ENCODE measurements around the gene ADRB1. TPM values are rescaled to one million over a fixed set of nuclear protein-coding genes. Genes with fewer than 3 reads are reported as not detected.

The ADRB1 gene
- total RNA-seq, result under 1 TPM; 0.09 to 0.90 (median 0.30) TPM
- 0.35 TPM for total RNA-seq (2013)
- 0 to 0.92 (median 0.31) reads per million in 29 experiments for total RNA-seq

DNA sequence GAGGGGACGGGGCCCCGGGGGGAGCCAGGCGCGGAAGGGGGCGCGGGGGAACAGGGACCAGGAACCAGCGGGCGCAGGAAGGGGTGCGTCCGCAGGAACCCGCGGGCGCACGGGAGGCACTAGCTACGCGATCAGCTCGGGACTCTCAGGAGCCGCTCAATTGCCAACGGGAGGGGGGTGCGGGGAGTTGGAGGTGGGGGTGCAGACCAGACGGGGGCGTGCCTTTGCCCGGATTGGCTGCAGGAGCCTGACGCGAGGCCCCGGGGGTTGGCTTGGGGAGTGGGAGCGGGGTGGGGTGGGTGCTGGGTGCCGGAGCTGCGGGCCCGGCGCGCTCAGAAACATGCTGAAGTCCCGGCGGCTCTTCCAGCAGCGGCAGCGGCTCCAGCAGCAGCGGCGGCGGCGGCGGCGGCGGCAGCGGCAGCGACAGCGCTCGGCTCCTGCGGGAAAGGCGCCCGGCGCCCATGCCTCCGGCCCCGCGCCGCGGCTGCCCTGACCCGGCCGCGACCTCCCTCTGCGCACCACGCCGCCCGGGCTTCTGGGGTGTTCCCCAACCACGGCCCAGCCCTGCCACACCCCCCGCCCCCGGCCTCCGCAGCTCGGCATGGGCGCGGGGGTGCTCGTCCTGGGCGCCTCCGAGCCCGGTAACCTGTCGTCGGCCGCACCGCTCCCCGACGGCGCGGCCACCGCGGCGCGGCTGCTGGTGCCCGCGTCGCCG is at the start of gene ADRB1:
TSS of gene ADRB1 (plus strand) at position 335 of the 715 bp plus-strand sequence. CDS start at position 602, 267 bp downstream.
- Mint-ChIP-seq H3K9me3 (no peaks in the 10 kb centered on the region), H3K27ac (peak within 1 kb of the TSS in 1 of 2 donors; percentile 71), H3K36me3 (no peaks in the 10 kb centered on the region), H3K4me3 (peak within 1 kb of the TSS; percentile 70 to 80 (median 73)), H3K4me1 (peaks cover 13 to 22% (median 15%) of the 10 kb centered on the region in 3 donors), H3K27me3 (peaks cover 62 to 63% of the 10 kb centered on the region in 2 donors)
- H3K9me3 ChIP-seq, result no peaks in the 10 kb centered on the region
- H3K4me3 ChIP-seq (ENCODE audit: control insufficient read depth in 1 of 2, extremely low read depth in 1 of 2, low read length in 1 of 2), result peak within 1 kb of the TSS; percentile 34 to 77
- no peak within 1 kb of the TSS for H3K27ac ChIP-seq (ENCODE audit: low read length)
- DNase-seq (peak in 17 of 35 experiments; percentile 1 to 51 (median 20)), ATAC-seq (replicated peaks in 1 of 4) (peak; percentile 30 to 72 (median 42))
- POLR2A ChIA-PET, result interaction anchor here in 1 of 2 donors (0.6 kb wide), 1 partner anchor 29 kb away, joined by 3 read pairs; no protein-coding TSS in a partner anchor
- CTCF ChIA-PET, result no interaction called here
- no peaks in the 10 kb centered on the region for H3K36me3 ChIP-seq (ENCODE audit: control insufficient read depth in 2 of 2, extremely low read depth in 1 of 2, insufficient read depth in 1 of 2, low read length in 1 of 2)
- peaks cover 11 to 27% of the 10 kb centered on the region in 2 experiments for H3K4me1 ChIP-seq (ENCODE audit: control insufficient read depth in 1 of 2, extremely low read depth in 1 of 2, insufficient read depth in 2 of 2, low read length in 2 of 2)
- WGBS (ENCODE audit: insufficient coverage), result 2% methylated on average over 87 of the region's 90 CpGs
- peaks cover 12 to 28% of the 10 kb centered on the region in 2 experiments for H3K27me3 ChIP-seq (replicated peaks in 1 of 2; ENCODE audit: control insufficient read depth in 2 of 2, extremely low read depth in 1 of 2, insufficient read depth in 2 of 2, low read length in 1 of 2)

DNA sequence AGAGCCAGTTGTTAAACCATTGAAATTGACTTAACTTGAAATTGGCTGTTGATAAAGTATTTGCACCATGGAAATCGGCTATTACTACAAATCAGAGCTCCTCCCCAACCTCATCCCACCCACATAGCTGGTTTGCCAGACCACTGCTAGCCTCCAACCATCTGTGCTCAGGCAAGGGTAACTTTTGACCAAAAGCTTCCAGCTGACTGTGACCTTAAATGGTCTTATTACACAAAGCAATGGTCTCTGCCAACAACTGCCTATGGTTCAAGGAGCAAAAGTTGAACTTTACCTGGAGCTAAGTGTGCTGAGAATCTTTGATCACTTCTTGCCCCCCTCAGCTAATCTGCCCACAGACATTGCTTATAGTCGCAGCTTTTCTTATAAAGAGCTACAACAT is 48.5 kb upstream of the ADRB1 start:
- Mint-ChIP-seq H3K4me3 (no peak overlapping the region), H3K4me1 (peaks cover 12 to 17% (median 17%) of the 10 kb centered on the region in 3 donors), H3K36me3 (no peaks in the 10 kb centered on the region), H3K27me3 (peaks cover 23 to 44% of the 10 kb centered on the region in 2 donors), H3K9me3 (no peaks in the 10 kb centered on the region), H3K27ac (no peak overlapping the region)
- Histone ChIP-seq H3K36me3 (ENCODE audit: control insufficient read depth in 2 of 2, extremely low read depth in 1 of 2, insufficient read depth in 1 of 2, low read length in 1 of 2) (no peaks in the 10 kb centered on the region), H3K4me1 (ENCODE audit: control insufficient read depth in 1 of 2, extremely low read depth in 1 of 2, insufficient read depth in 2 of 2, low read length in 2 of 2) (peaks cover 0 to 10% of the 10 kb centered on the region in 2 experiments), H3K27ac (ENCODE audit: low read length) (no peak overlapping the region), H3K27me3 (replicated peaks in 1 of 2; ENCODE audit: control insufficient read depth in 2 of 2, extremely low read depth in 1 of 2, insufficient read depth in 2 of 2, low read length in 1 of 2) (peaks cover 0 to 24% of the 10 kb centered on the region in 2 experiments), H3K9me3 (no peaks in the 10 kb centered on the region), H3K4me3 (ENCODE audit: control insufficient read depth in 1 of 2, extremely low read depth in 1 of 2, low read length in 1 of 2) (no peak overlapping the region)
- DNase-seq (no peak), ATAC-seq (replicated peaks in 1 of 4) (no peak)
- 100% methylated on average over 1 of the region's 2 CpGs for WGBS (ENCODE audit: insufficient coverage)
- ChIA-PET POLR2A (no interaction called here), CTCF (no interaction called here)

GRCh38 chr10:113997428-113997827 is 46.2 kb upstream of the ADRB1 start:
- Histone ChIP-seq H3K27me3 (replicated peaks in 1 of 2; ENCODE audit: control insufficient read depth in 2 of 2, extremely low read depth in 1 of 2, insufficient read depth in 2 of 2, low read length in 1 of 2) (peaks cover 2 to 12% of the 10 kb centered on the region in 2 experiments), H3K4me3 (ENCODE audit: control insufficient read depth in 1 of 2, extremely low read depth in 1 of 2, low read length in 1 of 2) (no peak overlapping the region), H3K27ac (ENCODE audit: low read length) (no peak overlapping the region), H3K4me1 (ENCODE audit: control insufficient read depth in 1 of 2, extremely low read depth in 1 of 2, insufficient read depth in 2 of 2, low read length in 2 of 2) (peaks cover 0 to 3% of the 10 kb centered on the region in 2 experiments), H3K36me3 (ENCODE audit: control insufficient read depth in 2 of 2, extremely low read depth in 1 of 2, insufficient read depth in 1 of 2, low read length in 1 of 2) (no peaks in the 10 kb centered on the region), H3K9me3 (no peaks in the 10 kb centered on the region)
- ATAC-seq (replicated peaks in 1 of 4) (no peak), DNase-seq (no peak)
- H3K4me1 Mint-ChIP-seq, result peaks cover 9 to 15% (median 11%) of the 10 kb centered on the region in 3 donors
- ChIA-PET CTCF (interaction anchor here in 1 of 2 donors (0.5 kb wide), 1 partner anchor 26 kb away, joined by 3 read pairs; no protein-coding TSS in a partner anchor), POLR2A (no interaction called here)
- no peak overlapping the region for H3K27ac Mint-ChIP-seq
- H3K9me3 Mint-ChIP-seq, result no peaks in the 10 kb centered on the region
- peaks cover 17 to 29% of the 10 kb centered on the region in 2 donors for H3K27me3 Mint-ChIP-seq
- 81% methylated on average over 7 of the region's 8 CpGs for WGBS (ENCODE audit: insufficient coverage)
- no peaks in the 10 kb centered on the region for H3K36me3 Mint-ChIP-seq
- no peak overlapping the region for H3K4me3 Mint-ChIP-seq

DNA sequence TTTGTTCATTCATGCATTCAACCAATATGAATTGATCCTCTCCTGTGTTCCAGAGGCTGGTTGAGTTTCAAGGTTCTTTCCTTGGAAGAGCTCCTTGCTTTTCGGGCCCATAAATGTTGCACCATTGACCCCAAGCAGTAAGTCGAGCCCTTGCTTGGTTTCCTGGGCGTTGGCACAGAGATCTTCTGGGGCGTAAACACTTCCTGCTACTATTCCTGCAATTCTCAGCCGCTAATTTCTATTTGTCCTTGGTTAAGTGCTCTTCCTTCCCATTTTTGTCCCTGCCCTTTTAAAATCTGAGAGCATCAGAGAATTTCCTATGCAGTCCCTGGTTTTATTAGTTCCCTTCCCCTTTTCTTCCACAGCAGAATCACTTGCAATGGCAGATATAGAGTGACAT is 44.1 kb upstream of the ADRB1 start:
- H3K4me1 ChIP-seq (ENCODE audit: control insufficient read depth in 1 of 2, extremely low read depth in 1 of 2, insufficient read depth in 2 of 2, low read length in 2 of 2), result peaks cover 0 to 3% of the 10 kb centered on the region in 2 experiments
- ChIA-PET POLR2A (no interaction called here), CTCF (no interaction called here)
- H3K4me3 Mint-ChIP-seq, result no peak overlapping the region
- WGBS (ENCODE audit: insufficient coverage), result 52% methylated on average over 4 of the region's 5 CpGs
- no peaks in the 10 kb centered on the region for H3K36me3 ChIP-seq (ENCODE audit: control insufficient read depth in 2 of 2, extremely low read depth in 1 of 2, insufficient read depth in 1 of 2, low read length in 1 of 2)
- H3K36me3 Mint-ChIP-seq, result no peaks in the 10 kb centered on the region
- H3K4me1 Mint-ChIP-seq, result peaks cover 9 to 15% (median 11%) of the 10 kb centered on the region in 3 donors
- no peaks in the 10 kb centered on the region for H3K9me3 ChIP-seq
- H3K9me3 Mint-ChIP-seq, result peaks cover 0 to under 1% (median 0%) of the 10 kb centered on the region in 3 donors
- ATAC-seq (replicated peaks in 1 of 4) (no peak), DNase-seq (no peak)
- no peak overlapping the region for H3K4me3 ChIP-seq (ENCODE audit: control insufficient read depth in 1 of 2, extremely low read depth in 1 of 2, low read length in 1 of 2)
- H3K27ac ChIP-seq (ENCODE audit: low read length), result no peak overlapping the region
- H3K27me3 ChIP-seq (replicated peaks in 1 of 2; ENCODE audit: control insufficient read depth in 2 of 2, extremely low read depth in 1 of 2, insufficient read depth in 2 of 2, low read length in 1 of 2), result peaks cover 2 to 9% of the 10 kb centered on the region in 2 experiments
- peaks cover 23% of the 10 kb centered on the region in 2 donors for H3K27me3 Mint-ChIP-seq
- no peak overlapping the region for H3K27ac Mint-ChIP-seq

DNA sequence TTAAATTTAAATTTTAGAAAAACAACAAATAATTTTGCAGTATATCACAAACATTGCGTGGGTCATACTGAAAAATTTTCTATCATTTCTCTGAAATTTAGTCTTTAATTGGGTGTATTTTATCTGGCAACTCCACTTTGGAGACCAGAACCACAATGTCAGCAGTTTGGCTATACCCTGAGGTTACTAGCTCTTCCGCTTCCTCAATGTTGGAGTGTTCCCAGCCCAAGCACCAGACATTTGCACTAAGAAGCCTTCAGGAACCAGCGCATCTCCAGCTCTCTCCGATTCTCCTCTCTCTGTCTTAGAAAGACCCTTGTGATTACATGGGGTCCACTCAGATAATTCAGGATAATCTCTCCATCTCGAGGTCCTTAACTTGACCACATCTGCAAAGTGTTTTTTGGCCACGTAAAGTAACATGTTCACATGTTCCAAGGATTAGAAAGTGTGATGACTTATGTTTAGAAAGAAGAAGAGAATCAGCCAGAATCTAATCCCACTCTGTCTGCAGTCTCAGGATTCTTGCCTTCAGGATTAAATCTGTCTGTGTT is 43.1 kb upstream of the ADRB1 start:
- DNase-seq (no peak), ATAC-seq (replicated peaks in 1 of 4) (no peak)
- Histone ChIP-seq H3K27ac (ENCODE audit: low read length) (no peak overlapping the region), H3K4me3 (ENCODE audit: control insufficient read depth in 1 of 2, extremely low read depth in 1 of 2, low read length in 1 of 2) (no peak overlapping the region), H3K4me1 (ENCODE audit: control insufficient read depth in 1 of 2, extremely low read depth in 1 of 2, insufficient read depth in 2 of 2, low read length in 2 of 2) (peaks cover 0 to 3% of the 10 kb centered on the region in 2 experiments), H3K9me3 (no peaks in the 10 kb centered on the region), H3K27me3 (replicated peaks in 1 of 2; ENCODE audit: control insufficient read depth in 2 of 2, extremely low read depth in 1 of 2, insufficient read depth in 2 of 2, low read length in 1 of 2) (peaks cover 2 to 9% of the 10 kb centered on the region in 2 experiments), H3K36me3 (ENCODE audit: control insufficient read depth in 2 of 2, extremely low read depth in 1 of 2, insufficient read depth in 1 of 2, low read length in 1 of 2) (no peaks in the 10 kb centered on the region)
- no peak overlapping the region for H3K4me3 Mint-ChIP-seq
- peaks cover 22 to 26% of the 10 kb centered on the region in 2 donors for H3K27me3 Mint-ChIP-seq
- H3K27ac Mint-ChIP-seq, result no peak overlapping the region
- 100% methylated on average over 3 of the region's 6 CpGs for WGBS (ENCODE audit: insufficient coverage)
- CTCF ChIA-PET, result no interaction called here
- no peaks in the 10 kb centered on the region for H3K36me3 Mint-ChIP-seq
- POLR2A ChIA-PET, result interaction anchor here in 1 of 2 donors (0.7 kb wide), 1 partner anchor 126 kb away, joined by 3 read pairs; no protein-coding TSS in a partner anchor
- H3K4me1 Mint-ChIP-seq, result peaks cover 9 to 15% (median 11%) of the 10 kb centered on the region in 3 donors
- H3K9me3 Mint-ChIP-seq, result peaks cover 0 to 8% (median 0%) of the 10 kb centered on the region in 3 donors

DNA sequence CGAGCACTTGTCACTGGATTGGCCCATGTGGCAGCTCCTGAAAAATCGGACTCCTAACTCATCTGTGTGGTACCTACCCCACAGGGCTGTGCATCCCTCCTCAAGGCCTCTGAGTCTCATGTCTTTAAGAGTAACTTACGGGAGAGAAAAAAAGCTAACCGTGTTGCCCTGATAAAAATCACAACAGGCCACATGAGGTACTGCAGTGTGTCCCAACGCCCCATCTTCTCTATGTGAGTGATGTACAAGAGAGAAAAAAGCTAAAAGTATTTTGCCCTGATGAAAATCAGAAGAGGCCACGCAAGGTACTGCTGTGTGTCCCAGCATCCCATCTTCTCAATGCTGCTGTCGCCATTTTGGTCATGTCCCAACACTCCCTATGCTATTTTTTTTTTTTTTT is 41.2 kb upstream of the ADRB1 start:
- no peaks in the 10 kb centered on the region for H3K9me3 ChIP-seq
- H3K9me3 Mint-ChIP-seq, result peaks cover 0 to 8% (median 0%) of the 10 kb centered on the region in 3 donors
- H3K36me3 Mint-ChIP-seq, result no peaks in the 10 kb centered on the region
- DNase-seq, result no peak
- no peak overlapping the region for H3K4me3 Mint-ChIP-seq
- peaks cover 9 to 15% (median 11%) of the 10 kb centered on the region in 3 donors for H3K4me1 Mint-ChIP-seq
- no peak overlapping the region for H3K4me3 ChIP-seq (ENCODE audit: control insufficient read depth in 1 of 2, extremely low read depth in 1 of 2, low read length in 1 of 2)
- H3K27me3 Mint-ChIP-seq, result peaks cover 7 to 10% of the 10 kb centered on the region in 2 donors
- no peak overlapping the region for H3K27ac ChIP-seq (ENCODE audit: low read length)
- no peaks in the 10 kb centered on the region for H3K36me3 ChIP-seq (ENCODE audit: control insufficient read depth in 2 of 2, extremely low read depth in 1 of 2, insufficient read depth in 1 of 2, low read length in 1 of 2)
- 80% methylated on average over 2 of the region's 7 CpGs for WGBS (ENCODE audit: insufficient coverage)
- CTCF ChIA-PET, result no interaction called here
- no peak for ATAC-seq (replicated peaks in 1 of 4)
- H3K27ac Mint-ChIP-seq, result no peak overlapping the region
- H3K4me1 ChIP-seq (ENCODE audit: control insufficient read depth in 1 of 2, extremely low read depth in 1 of 2, insufficient read depth in 2 of 2, low read length in 2 of 2), result peaks cover 0 to 3% of the 10 kb centered on the region in 2 experiments
- POLR2A ChIA-PET, result no interaction called here
- H3K27me3 ChIP-seq (replicated peaks in 1 of 2; ENCODE audit: control insufficient read depth in 2 of 2, extremely low read depth in 1 of 2, insufficient read depth in 2 of 2, low read length in 1 of 2), result peaks cover 2 to 4% of the 10 kb centered on the region in 2 experiments
